Natural killer cell (primary cell): ENCODE data around the gene XAB2. TPM values are rescaled to one million over a fixed set of nuclear protein-coding genes. Genes with fewer than 3 reads are reported as not detected.
A peak's percentile ranks its signal among the peaks of the same experiment; 100 is the strongest.

Experiments used
- ATAC-seq, 3 donors: fragments of 150-1000 bp in 2 of 3; fragments of 200-7000 bp in 1 of 3; cut with Tn5 transposase; 1 replicate in 1 of 3; 2 replicates in 2 of 3; pipeline ENCODE4 v1.10.0; 2021; ENCODE audit warnings: mild to moderate bottlenecking in 2 of 3, moderate library complexity in 2 of 3
- DNase-seq, 2 donors: peaks; one replicate each; pipeline versions ENCODE4 v3.0.0 to v3.0.0-alpha.2; 2013 to 2021; ENCODE audit warnings: mixed read lengths in 1 of 2
- H3K27ac ChIP-seq: one replicate; pipeline ENCODE4 v1.5.1; 2013; ENCODE audit warnings: mild to moderate bottlenecking, low read length
- H3K27me3 ChIP-seq: one replicate; pipeline ENCODE4 v1.6.1; 2013; ENCODE audit warnings: low read length; ENCODE audit not compliant: control insufficient read depth, insufficient read depth
- H3K36me3 ChIP-seq: one replicate; pipeline ENCODE4 v1.6.1; 2013; ENCODE audit warnings: low read length; ENCODE audit not compliant: control insufficient read depth, insufficient read depth
- H3K4me1 ChIP-seq: one replicate; pipeline ENCODE4 v1.6.1; 2013; ENCODE audit warnings: low read length; ENCODE audit not compliant: control insufficient read depth, insufficient read depth
- H3K4me3 ChIP-seq: one replicate; pipeline ENCODE4 v1.5.1; 2013; ENCODE audit warnings: low read length
- H3K9me3 ChIP-seq: one replicate; pipeline ENCODE4 v1.6.1; 2013; ENCODE audit warnings: low read length; ENCODE audit not compliant: control insufficient read depth, insufficient read depth
- H3K27ac Mint-ChIP-seq, 2 donors: one replicate each; pipeline ENCODE4 v1.8.0; 2022; ENCODE audit warnings: mild to moderate bottlenecking in 2 of 2, mixed read lengths in 2 of 2, moderate library complexity in 1 of 2
- H3K27me3 Mint-ChIP-seq, 2 donors: one replicate each; pipeline ENCODE4 v1.8.0; 2022; ENCODE audit warnings: low read depth in 2 of 2, mixed read lengths in 2 of 2
- H3K36me3 Mint-ChIP-seq: one replicate; pipeline ENCODE4 v1.8.0; 2022; ENCODE audit warnings: mixed read lengths
- H3K4me1 Mint-ChIP-seq, 2 donors: one replicate each; pipeline ENCODE4 v1.8.0; 2022; ENCODE audit warnings: mixed read lengths in 2 of 2
- H3K4me3 Mint-ChIP-seq: one replicate; pipeline ENCODE4 v1.8.0; 2022; ENCODE audit warnings: mild to moderate bottlenecking, moderate library complexity, mixed read lengths
- H3K9me3 Mint-ChIP-seq, 2 donors: one replicate each; pipeline ENCODE4 v1.8.0; 2022; ENCODE audit warnings: mixed read lengths in 2 of 2
- CTCF ChIP-seq: fragments of 200-600 bp; IDR thresholded peaks from one replicate; pipeline ENCODE4 v1.8.0; 2022; ENCODE audit warnings: antibody characterized with exemption
- WGBS: methylation state at CpG from one replicate; pipeline ENCODE4 v1.1.7; 2013; ENCODE audit warnings: missing lambda C conversion rate; ENCODE audit not compliant: insufficient coverage; 5-methylcytosine and 5-hydroxymethylcytosine counted together
- intact Hi-C: fragments of 100-400 bp; cut with micrococcal nuclease; formaldehyde crosslinking; loops from one replicate; pipeline ENCODE4 v1.14.2; 2022
- total RNA-seq, 4 donors: library from RNA; stranded (reverse); fragments of 120-200 nt in 1 of 4; gene quantifications; one replicate each; pipeline versions ENCODE4 v1.2.3 to v1.2.4, GENCODE V29; 2013 to 2022

The XAB2 gene
- total RNA-seq, 3 donors from 2014 or later (not counting 1 experiment from before 2014, with no cell fraction given), result 60.2 to 70.8 (median 67.7) TPM

DNA sequence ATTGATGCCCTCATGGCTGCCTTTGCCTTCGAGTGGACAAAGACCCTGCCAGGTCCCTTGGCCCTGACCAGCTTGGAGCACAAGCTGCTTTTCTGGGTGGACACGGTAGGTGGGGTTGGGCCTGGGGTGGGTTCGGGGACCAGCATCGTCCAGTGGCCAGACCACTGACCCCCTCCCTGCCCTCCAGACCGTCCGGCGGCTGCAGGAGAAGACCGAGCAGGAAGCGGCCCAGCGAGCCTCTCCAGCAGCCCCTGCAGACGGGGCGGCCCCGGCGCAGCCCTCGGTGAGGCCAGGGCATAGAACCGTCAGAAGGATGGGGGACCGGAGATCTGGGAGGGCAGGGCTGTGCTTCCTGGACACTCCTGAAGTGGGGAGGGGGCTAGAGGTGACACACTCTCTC, 23.1 kb downstream of the XAB2 start:
- WGBS, result 97% methylated on average over 16 of the region's 17 CpGs
- Histone ChIP-seq H3K9me3 (peaks cover 4% of the 10 kb centered on the region), H3K36me3 (no peaks in the 10 kb centered on the region), H3K4me3 (no peak overlapping the region), H3K27ac (no peak overlapping the region), H3K27me3 (no peaks in the 10 kb centered on the region), H3K4me1 (no peaks in the 10 kb centered on the region)
- Mint-ChIP-seq H3K4me3 (no peak overlapping the region), H3K4me1 (peaks cover 0 to 8% of the 10 kb centered on the region in 2 donors), H3K9me3 (peaks cover 0 to 3% of the 10 kb centered on the region in 2 donors), H3K27ac (no peak overlapping the region), H3K27me3 (peaks cover 0 to 16% of the 10 kb centered on the region in 2 donors), H3K36me3 (no peaks in the 10 kb centered on the region)
- ATAC-seq (no peak), DNase-seq (no peak)
- intact Hi-C loops, result no loop called here
- no peak for TF ChIP-seq CTCF

GRCh38 chr19:7605490-7606222, 23.7 kb downstream of the XAB2 start:
- TF ChIP-seq CTCF, result no peak
- Histone ChIP-seq H3K4me3 (no peak overlapping the region), H3K27me3 (no peaks in the 10 kb centered on the region), H3K36me3 (no peaks in the 10 kb centered on the region), H3K4me1 (no peaks in the 10 kb centered on the region), H3K27ac (no peak overlapping the region), H3K9me3 (peaks cover 4% of the 10 kb centered on the region)
- DNase-seq (peak in 1 of 2 donors; percentile 51), ATAC-seq (peak; percentile 35 to 80 (median 67))
- no peaks in the 10 kb centered on the region for H3K36me3 Mint-ChIP-seq
- H3K27ac Mint-ChIP-seq, result peak overlapping the region in 1 of 2 donors; percentile 47
- no peak overlapping the region for H3K4me3 Mint-ChIP-seq
- peaks cover 0 to 16% of the 10 kb centered on the region in 2 donors for H3K27me3 Mint-ChIP-seq
- peaks cover 0 to 8% of the 10 kb centered on the region in 2 donors for H3K4me1 Mint-ChIP-seq
- intact Hi-C loops, result no loop called here
- 74% methylated on average over 9 of the region's 14 CpGs for WGBS
- peaks cover 0 to 3% of the 10 kb centered on the region in 2 donors for H3K9me3 Mint-ChIP-seq

- H3K27me3 Mint-ChIP-seq, result peaks cover 0 to 16% of the 10 kb centered on the region in 2 donors
- WGBS, result 92% methylated on average over 9 of the region's 9 CpGs
- Histone ChIP-seq H3K4me1 (no peaks in the 10 kb centered on the region), H3K27ac (no peak overlapping the region), H3K4me3 (no peak overlapping the region), H3K36me3 (no peaks in the 10 kb centered on the region), H3K27me3 (no peaks in the 10 kb centered on the region), H3K9me3 (peaks cover 4% of the 10 kb centered on the region)
- no peaks in the 10 kb centered on the region for H3K36me3 Mint-ChIP-seq
- H3K27ac Mint-ChIP-seq, result no peak overlapping the region
- peaks cover 0 to 8% of the 10 kb centered on the region in 2 donors for H3K4me1 Mint-ChIP-seq
- H3K4me3 Mint-ChIP-seq, result no peak overlapping the region
- intact Hi-C loops, result no loop called here
- no peak for ATAC-seq
- no peak for DNase-seq
- TF ChIP-seq CTCF, result no peak
- H3K9me3 Mint-ChIP-seq, result peaks cover 0 to 3% of the 10 kb centered on the region in 2 donors
Measured at GRCh38 chr19:7603919-7604318, 25.4 kb downstream of the XAB2 start.
